Activated CD8-positive, alpha-beta memory T cell treated with anti-CD3 and anti-CD28 coated beads for 24 hours (primary cell): ENCODE data around the gene TNRC6B.

ENCODE experiments used
- DNase-seq: peaks from one replicate; pipeline ENCODE4 v3.0.0-alpha.2; 2020

TNRC6B gene

GRCh38 chr22:40330086-40330485, 152.4 kb downstream of the TNRC6B start:
- DNase-seq: no peak

- DNase-seq: peak; percentile 7
Observed at GRCh38 chr22:40330615-40331014, 152.9 kb downstream of the TNRC6B start.

GRCh38 chr22:40331706-40332105, 154.0 kb downstream of the TNRC6B start:
- DNase-seq: peak; percentile 58

GRCh38 chr22:40332319-40332781, 154.6 kb downstream of the TNRC6B start:
- peak; percentile 63 for DNase-seq

- DNase-seq: peak; percentile 52
Observed at GRCh38 chr22:40334060-40334459, 156.3 kb downstream of the TNRC6B start.

- no peak for DNase-seq
Observed at GRCh38 chr22:40334899-40335298, 157.2 kb downstream of the TNRC6B start.

GRCh38 chr22:40335358-40335757, 157.6 kb downstream of the TNRC6B start:
- no peak for DNase-seq

- DNase-seq: no peak
Observed at GRCh38 chr22:40340044-40340443, 162.3 kb downstream of the TNRC6B start.

- no peak for DNase-seq
Observed at GRCh38 chr22:40341604-40342003, 163.9 kb downstream of the TNRC6B start.

GRCh38 chr22:40342521-40342920, 164.8 kb downstream of the TNRC6B start:
- DNase-seq: no peak

GRCh38 chr22:40345271-40345670, 167.5 kb downstream of the TNRC6B start:
- no peak for DNase-seq

GRCh38 chr22:40345815-40346184, 168.1 kb downstream of the TNRC6B start:
- peak; percentile 83 for DNase-seq

- DNase-seq: peak; percentile 96
Observed at GRCh38 chr22:40346185-40347118, 168.7 kb downstream of the TNRC6B start, which contains the start of gene ADSL. ADSL (plus strand) TSS chr22:40346500; CDS start chr22:40346559, 59 bp downstream.

- no peak for DNase-seq
Observed at GRCh38 chr22:40347300-40347699, 169.6 kb downstream of the TNRC6B start.

GRCh38 chr22:40348025-40348658, 170.4 kb downstream of the TNRC6B start:
- peak; percentile 77 for DNase-seq

GRCh38 chr22:40352763-40353162, 175.0 kb downstream of the TNRC6B start:
- DNase-seq: no peak

GRCh38 chr22:40361100-40361499, 183.4 kb downstream of the TNRC6B start:
- DNase-seq: no peak

- DNase-seq: no peak
Observed at GRCh38 chr22:40363059-40363458, 185.3 kb downstream of the TNRC6B start.

- no peak for DNase-seq
Observed at GRCh38 chr22:40364431-40364830, 186.7 kb downstream of the TNRC6B start.

- DNase-seq: no peak
Observed at GRCh38 chr22:40366068-40366467, 188.3 kb downstream of the TNRC6B start.

- no peak for DNase-seq
Observed at GRCh38 chr22:40367342-40367741, 189.6 kb downstream of the TNRC6B start.

GRCh38 chr22:40368016-40368415, 190.3 kb downstream of the TNRC6B start:
- DNase-seq: no peak

- no peak for DNase-seq
Observed at GRCh38 chr22:40368836-40369235, 191.1 kb downstream of the TNRC6B start.

- no peak for DNase-seq
Observed at GRCh38 chr22:40374567-40374966, 196.8 kb downstream of the TNRC6B start.
